ENCODE measurements around the gene CERS6.
"Not testable (repeated sequence)": the region's sequence is repeated elsewhere in the genome, so short reads cannot be mapped to it uniquely, and the experiment has no call there.

CERS6 gene

DNA sequence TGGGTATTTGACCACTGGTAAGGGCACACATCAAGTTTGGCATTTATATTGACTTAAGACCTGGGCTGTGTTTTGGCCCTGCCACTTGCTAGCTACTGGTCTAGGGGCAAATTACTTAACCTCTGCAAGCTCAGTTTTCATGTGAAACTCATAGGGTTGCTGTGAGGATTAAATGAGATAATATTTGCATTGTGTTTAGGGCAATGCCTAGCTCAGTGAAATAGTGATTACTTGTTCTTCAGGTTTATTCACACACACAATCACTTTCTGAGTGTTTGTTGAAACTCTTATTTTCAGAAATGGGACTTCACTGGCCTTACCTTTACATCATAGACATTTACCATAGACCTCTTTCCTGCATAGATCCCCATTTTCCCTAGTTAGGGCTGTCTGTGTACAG lies 12.3 kb downstream of the CERS6 start:
- DNase-seq (ENCODE audit: low read depth), result no peak

DNA sequence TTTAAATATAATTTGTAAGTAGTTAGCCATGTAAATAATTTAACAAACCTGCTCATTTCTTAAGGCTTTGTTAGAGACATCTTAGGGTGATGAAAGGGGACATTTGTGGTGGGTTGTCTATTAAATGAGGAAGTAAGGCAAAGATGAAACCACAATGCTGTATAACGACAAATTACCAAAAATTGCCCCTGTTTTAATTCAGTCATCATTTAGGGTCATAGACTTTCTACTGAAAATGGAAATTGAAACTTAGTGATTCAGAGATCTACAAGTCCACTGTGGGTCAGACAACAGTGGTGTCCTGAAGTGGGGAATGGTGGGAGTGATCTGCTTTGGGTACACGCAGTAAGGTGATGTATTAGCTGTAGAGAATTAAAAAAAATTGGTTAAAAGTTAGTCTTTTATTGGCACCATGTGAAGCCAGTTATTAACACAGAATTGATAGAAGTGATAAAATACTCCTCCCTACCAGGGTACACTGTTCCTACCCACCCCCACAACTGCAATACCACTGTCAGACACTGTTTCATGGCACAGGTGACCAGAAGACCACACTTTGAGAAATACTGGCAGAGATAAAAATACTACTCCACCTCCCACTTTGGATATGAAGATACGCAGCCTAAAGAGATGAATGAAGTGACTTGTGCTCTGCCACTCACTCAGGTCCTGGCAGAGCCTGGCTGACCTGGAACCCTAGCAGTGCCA lies 13.4 kb downstream of the CERS6 start:
- no peak for DNase-seq (ENCODE audit: low read depth)

DNA sequence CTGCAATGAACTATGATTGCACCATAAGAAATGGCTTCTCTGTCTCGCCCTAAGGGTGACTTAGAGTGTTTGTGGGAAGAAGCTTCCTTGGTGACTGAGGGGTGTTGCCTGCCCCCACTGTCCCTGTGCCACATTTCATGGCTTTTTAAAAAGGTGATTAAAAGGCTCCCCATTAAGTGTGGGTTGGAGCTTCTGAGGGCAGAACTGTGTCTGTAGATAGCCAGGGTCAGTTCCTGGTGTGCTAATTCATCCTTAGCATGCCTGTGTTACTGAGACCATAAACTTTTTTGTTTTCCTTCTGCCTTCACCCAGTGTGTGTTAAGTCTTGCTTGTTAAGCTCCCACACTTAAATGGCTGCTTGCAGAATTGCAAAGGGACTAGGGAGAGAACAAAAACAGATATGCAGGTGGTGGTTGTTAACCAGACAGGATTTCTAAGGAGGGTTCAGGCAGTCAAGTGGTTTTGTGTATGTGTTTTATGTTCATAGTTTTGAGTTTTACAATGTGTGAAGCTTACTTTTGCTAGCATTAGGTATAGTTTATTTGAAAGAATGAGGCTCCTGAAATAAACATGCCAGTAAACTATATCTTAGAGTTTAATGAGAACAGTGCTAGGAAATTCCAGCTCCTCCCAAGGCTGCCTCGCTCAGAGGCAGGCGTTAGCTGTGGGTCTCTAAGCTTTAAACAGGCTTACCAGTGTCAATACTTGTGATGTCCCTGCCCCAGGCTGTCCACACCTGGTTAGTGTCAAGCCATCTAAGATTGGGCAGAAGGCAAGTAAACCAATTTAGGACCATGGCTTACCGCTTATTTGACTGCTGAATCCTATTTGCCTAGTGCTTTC lies 14.5 kb downstream of the CERS6 start:
- DNase-seq (ENCODE audit: low read depth), result no peak

DNA sequence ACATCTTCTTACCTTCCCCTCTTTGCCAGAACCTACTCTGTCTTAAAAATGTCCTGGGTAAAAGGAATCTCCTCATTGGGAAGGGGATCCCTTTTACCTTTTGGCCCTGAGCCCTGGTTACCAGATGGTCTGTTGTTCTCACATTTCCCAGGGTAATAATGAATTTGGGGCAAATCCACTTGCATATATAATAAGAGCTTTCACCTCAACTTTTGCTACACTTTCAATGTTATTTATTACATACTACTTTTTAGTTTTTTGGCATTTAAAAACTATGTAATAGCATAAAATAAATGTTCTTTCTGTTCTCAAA lies 15.0 kb downstream of the CERS6 start:
- DNase-seq (ENCODE audit: low read depth), result no peak

DNA sequence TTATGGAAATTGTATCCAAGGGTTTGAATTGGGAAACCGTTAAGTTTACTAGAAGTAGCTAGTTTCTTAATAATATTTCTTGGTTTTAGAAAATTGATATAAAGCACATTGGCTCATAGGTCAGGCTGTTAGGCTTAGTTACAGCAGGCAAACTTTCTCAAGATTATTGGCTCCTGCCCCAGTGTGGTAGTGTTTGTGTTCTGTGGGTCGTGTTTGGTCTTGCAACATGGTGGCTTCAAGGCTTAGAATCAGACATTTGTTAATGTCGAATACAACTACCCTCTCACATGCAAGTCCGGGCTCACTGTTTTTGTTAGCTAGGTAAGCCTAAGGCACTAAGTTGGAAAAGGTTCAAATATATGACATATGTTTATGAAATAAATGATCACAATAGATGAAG lies 19.6 kb downstream of the CERS6 start:
- peak; percentile 54 for DNase-seq (ENCODE audit: low read depth)

DNA sequence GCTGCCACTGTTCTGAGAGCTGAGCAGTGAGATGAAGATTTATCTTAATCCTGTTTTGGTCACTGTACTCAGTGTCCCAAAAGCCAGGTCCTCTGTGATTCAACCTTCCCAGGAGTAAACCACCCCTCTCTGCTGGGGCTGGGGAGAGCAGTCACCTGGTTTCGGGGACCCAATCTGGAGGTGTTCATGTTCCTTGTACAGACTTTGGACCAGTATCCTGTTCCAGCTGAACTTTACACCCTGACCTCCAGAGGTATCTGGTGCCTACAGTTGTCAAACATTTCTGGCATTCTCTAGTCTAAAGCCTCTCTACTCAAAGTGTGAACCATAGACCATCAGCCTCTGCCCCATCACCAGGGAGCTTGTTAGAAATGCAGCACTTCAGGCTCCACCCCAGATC lies 22.1 kb downstream of the CERS6 start:
- DNase-seq (ENCODE audit: low read depth), result no peak

DNA sequence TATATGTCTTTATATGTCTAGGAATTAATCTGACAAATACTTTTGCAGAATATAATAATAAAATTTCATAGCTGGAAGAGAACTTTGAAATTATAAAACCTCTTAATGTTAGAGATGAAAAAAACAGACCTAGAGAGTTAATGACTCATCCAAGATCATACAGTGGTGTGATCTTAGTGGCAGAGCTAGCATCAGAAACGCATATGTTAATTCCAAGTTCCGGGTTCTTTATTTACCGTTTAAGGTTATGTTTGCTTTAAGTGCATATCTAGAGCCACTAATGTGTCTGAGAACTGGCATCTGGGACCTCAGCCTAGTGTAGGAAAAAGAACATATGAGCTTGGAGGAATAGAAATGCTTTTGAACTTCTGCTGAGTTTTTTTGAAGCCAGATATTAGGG lies 24.3 kb downstream of the CERS6 start:
- peak; percentile 30 for DNase-seq (ENCODE audit: low read depth)

DNA sequence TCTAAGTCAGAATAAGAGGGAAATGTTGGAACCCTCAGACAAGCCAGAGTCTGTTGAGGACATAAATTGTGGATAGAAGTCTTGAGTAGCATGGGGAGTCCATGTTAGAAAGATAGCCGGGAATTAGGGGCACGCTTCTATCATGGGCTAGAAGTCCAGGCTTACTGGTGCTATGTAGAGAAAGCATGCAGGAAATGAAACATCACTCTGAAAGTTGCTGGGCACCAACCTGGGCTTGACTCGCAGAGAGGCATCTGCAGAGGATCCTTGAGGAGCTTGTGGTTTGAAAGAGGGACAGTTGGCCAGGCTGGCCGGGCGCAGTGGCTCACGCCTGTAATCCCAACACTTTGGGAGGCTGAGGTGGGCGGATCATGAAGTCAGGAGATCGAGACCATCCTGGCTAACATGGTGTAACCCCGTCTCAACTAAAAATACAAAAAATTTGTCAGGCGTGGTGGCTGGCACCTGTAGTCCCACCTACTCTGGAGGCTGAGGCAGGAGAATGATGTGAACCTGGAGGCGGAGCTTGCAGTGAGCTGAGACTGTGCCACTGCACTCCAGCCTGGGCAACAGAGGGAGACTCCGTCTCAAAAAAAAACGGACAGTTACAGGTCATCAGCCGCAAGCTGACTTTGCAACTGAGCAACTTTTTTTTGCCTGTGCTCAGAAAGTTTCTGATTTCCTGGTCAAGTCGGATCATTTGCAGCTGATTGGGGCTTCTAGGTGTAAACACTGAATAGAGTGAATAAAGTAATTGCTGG lies 24.9 kb downstream of the CERS6 start:
- DNase-seq (ENCODE audit: low read depth), result no peak

DNA sequence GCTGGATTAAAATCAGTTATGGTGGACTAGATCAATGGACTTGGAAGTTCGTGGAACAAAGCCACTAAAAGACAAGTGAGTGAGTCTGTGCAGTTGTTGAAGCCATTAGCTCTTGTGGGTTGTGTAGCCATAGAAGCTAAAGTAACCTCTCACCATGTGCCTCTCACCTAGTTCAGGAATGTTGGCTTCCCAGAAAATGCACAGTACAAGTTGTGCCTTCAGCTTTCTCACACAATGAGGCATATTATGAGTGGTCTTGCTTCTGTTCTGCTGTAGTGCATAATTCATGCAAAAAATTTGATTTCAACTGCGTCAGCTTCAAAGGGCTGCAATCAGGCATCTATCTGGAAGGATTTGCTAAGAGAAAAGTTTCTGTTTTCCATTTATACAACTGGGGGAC lies 26.2 kb downstream of the CERS6 start:
- no peak for DNase-seq (ENCODE audit: low read depth)

DNA sequence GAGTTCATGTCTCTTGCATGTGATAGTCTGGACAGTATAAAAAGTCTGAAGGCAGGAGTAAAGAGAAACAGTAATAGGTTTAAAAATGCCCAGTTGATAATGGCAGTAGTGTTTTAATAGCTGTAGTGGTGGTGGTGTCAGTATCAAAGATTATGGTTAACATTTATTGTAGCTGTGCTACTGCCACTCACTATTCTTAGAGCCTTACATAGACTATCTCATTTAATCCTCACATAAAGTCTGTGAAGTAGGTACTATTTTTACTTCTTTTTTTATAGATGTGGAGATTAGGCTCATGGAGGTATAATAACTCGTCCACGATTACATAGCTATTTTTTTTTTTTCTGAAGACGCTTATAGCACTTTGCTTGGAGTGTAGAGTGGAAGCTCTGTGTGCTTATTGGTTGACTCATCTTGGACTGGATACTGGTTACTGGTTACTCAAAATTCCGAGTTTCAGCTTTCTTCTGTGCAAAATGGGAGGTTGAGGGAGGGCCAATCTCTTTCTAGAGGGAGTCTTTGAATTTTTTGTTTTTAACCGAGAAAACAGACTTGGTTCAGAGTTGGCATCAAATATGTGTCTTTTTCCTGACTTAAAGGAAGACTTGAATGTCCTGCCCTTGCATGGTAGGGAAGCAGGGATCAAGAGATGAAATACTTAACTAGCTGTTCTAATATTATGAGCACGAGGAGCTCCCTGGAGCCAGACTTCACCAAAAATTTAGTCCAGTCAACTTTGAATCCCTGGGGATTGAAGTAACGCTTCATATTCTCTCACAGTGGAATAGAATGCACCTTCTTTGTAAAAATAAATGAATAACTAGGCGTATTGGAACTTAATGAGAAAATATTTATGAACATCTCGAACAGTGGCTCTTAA lies 27.1 kb downstream of the CERS6 start:
- no peak for DNase-seq (ENCODE audit: low read depth)

DNA sequence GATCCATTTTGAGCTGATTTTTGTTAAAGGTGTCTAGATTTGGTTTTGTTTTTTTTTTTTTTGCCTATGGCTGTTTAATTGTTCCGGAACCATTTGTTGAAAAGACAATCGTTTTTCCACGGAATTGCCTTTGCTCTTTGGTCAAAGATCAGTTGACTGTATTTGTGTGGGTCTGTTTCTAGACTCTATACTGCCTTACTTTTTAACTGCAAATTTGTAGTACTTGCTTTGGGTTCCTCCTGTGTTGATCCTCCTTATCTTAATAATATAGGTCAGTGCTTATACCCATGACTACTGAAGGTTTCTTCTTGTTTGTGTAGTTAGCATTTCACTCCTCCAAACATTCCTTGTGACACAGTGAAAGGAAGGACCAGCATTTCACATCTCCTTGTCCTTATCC lies 30.4 kb downstream of the CERS6 start:
- no peak for DNase-seq (ENCODE audit: low read depth)

DNA sequence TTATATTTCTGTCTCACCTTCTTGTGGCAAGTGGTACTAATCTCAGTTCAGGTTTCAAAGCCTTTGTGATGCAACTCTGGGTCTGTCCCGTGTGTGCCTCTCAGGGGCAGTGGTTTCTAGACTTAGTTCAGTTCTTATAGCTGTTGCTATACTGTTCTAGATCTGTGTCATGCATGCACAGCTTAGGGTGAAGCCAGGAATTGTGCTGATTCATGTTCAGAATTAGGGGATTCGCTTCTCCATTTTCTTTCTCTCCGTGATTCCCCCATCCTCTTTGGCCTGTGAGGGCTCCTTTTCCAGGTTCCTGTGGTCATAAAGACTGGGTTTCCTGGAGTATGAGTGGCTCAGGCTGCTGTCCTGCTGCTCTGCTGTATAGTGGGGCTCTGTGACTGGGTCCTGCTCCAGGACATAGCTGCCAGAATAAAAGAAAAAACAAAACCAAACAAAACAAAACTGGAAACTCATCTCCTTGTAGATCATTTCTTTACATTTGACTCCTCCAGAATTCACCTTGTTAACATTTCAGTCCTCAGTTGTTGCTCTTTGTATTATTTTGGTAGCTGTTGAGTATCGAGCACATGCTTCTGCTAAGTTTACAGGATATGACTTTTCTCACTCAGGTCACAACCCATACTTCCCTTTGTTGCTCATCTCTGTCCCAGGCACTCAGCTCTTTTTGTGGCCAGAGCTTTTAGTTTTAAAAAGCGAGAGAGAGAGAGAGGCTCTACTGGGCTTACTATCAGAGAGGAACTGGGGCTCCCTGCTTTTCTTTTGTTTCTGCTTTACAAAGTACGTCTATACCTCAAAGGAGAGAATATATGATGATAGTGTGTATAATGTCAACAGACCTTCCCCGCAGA lies 34.2 kb downstream of the CERS6 start:
- peak; percentile 80 for DNase-seq (ENCODE audit: low read depth)

DNA sequence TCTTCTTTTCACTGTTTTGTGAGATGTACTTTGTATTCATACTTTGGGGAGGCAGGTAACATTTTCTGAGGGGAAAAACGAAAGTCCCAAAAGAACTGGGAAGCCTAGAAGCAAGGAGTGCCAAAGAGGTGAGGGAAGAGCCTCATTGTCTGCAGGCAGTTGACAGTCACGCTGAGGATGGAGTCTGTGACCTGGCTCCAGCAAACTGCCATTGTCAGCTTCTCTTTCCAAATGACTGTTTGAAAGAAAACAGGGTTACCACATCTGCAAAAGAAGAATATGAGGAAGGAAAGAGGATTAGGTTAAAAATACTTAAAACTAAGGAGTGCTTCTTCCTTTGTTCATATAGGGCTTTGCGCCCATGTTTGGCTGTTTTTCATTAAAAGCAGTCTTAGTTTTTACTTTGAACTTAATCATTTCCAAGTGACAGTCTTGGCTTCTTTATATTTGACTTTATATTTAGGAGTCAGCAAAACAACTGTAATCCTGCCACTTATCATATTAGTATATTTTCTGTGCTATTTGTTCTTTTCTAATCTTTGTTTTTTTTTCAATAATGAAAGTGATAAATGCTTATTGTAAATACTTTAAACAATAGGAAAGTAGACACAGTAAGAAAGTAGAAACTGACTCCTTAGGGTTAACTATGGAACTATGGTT lies 35.0 kb downstream of the CERS6 start:
- DNase-seq (ENCODE audit: low read depth), result no peak

DNA sequence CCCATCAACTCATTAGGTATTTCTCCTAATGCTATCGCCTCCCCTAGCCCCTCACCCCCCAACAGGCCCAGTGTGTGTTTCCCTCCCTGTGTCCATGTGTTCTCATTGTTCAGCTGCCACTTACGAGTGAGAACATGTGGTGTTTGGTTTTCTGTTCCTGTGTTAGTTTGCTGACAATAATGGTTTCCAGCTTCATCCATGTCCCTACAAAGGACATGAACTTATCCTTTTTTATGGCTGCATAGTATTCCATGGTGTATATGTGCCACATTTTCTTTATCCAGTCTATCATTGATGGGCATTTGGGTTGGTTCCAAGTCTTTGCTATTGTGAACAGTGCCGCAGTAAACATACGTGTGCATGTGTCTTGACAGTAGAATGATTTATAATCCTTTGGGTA lies 35.7 kb downstream of the CERS6 start:
- not testable (repeated sequence) for DNase-seq (ENCODE audit: low read depth)

DNA sequence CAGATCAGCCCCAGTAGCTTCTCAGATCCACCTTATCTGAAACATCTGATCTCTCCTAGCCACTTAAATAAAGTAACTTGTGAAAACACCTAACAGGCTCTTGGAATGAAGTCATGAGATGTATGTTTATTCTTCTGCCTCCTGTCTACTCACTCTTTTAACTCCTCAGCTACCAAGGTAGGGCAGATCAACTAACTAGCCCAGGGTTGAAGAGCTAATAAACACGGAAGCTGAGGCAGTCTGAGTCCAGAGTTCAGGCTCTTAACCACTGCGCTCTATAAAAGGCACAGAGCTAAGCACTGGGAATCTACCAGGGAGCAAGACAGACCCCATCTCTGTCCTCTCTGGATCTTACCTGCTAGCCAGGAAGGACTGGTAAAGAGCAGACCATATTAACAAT lies 37.1 kb downstream of the CERS6 start:
- DNase-seq (ENCODE audit: low read depth), result peak; percentile 41

DNA sequence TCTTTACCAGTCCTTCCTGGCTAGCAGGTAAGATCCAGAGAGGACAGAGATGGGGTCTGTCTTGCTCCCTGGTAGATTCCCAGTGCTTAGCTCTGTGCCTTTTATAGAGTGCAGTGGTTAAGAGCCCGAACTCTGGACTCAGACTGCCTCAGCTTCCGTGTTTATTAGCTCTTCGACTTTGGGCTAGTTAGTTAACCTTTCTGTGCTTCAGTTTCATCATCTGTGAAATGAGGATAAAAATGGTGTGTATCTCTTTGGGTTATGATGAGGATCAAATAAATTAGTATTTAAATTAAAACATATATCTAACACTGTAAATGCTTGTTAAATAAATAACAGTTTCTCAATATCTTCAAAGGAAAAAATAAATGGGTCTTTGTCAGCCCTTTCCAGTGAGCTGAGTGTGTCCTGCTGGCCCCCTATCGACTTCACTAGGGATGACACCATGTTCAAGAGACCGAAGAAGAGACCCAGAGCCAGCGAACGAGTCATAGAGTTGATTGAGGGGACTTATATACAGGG lies 38.2 kb downstream of the CERS6 start:
- peak; percentile 38 for DNase-seq (ENCODE audit: low read depth)

DNA sequence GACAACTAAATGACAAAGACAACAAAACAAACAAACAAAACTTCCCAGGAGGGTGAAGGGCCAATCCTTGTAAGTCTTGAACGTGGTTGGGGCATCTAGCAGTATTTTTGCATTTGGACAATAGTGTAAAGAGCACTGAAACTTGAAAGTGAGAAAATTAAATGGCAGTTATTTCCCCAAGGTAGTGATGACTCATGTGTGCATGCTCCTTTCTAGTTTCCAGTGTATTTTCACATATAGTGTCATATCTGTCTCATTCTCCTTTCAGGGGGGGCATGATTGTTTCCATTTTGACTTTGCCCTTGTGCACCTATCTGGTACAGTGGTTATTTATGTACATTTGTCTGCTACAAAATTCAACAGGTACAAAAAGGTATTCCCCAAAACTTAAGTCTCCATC lies 39.5 kb downstream of the CERS6 start:
- no peak for DNase-seq (ENCODE audit: low read depth)

DNA sequence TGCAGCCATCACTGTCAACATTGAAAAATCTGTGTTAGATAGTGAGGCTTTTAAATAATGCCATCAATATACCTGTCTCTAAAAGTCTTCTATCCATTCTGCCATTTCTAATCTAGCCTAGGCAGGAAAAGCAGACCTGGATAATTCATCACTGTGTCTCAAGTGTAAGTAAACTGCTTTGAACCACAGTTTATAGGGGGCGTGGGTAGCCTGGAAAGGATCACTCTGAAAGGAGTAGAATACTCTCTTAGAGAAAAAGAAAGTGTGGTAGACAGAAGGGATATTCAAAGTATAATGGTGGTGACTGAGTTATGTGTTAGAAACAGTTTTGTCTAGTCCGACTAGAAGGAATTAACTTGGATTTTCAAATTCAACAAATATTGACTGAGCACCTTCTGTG lies 40.8 kb downstream of the CERS6 start:
- DNase-seq (ENCODE audit: low read depth), result no peak

DNA sequence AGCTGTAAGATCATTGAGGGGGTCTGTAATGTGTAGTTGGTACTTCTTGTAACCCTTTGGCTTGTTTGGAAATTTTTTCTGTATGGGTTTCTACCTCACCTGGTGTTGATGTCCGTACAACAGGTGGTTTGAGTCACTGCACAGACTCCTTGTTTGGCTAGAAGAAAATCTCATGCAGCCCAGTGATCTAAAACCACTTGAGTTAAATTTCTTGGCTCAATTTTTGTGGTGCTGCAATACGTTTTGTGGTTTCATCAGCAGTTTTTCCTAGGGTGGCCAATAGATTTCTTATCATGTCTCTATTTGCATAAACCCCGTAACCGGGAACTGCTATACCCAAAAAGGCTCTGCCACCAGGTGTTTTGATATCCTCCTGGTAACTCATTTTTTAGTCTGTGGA lies 43.4 kb downstream of the CERS6 start:
- no peak for DNase-seq (ENCODE audit: low read depth)

DNA sequence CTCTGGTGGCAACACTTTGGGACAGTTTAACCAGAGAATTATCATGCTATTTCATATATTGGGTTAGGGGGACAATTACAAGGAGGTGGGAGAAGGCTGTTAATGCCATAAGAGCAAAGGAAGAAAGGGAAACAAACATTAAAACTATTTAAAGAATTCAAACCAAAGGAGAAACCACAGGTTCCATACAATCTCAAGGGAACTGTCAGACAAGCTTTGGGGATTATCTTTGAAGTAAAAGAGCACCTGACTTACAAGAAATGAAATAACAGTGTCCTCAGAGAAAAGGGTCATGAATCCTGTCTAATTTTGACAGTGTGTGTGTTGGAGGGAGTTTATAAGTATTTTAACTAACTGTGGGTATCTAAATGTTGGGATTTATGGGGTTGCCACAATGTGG lies 44.4 kb downstream of the CERS6 start:
- peak; percentile 60 for DNase-seq (ENCODE audit: low read depth)

Data from iris pigment epithelial cell (primary cell).